SH-SY5Y (cell line): ENCODE measurements around the gene NXT2.

Source experiments
- GATA2 ChIP-seq: IDR thresholded peaks from 2 replicates; pipeline ENCODE4 v1.6.1; 2011; ENCODE audit warnings: mild to moderate bottlenecking, low read depth, low read length
- GATA3 ChIP-seq: IDR thresholded peaks from 2 replicates; pipeline ENCODE4 v1.6.1; 2011; ENCODE audit warnings: low read depth, mild to moderate bottlenecking, low read length, moderate library complexity

NXT2 gene

DNA sequence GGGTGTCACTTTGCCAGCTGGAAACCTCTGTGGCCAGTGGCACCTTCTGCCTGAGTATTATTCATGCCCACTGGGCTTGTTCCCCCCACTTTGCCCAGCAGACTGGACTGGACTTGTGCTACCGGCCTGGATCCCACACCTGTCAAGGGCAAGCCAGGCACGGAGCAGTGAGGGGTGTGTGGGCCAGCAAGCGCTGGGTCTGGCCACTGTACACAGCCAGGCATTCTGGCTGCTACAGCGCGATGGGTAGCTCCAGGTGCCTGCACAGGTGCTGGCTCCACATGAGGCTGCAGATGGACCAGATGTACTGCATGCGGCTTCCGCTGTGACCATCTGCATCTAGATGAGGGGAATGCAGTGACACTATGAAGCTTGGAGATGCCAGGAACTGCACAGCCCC lies 48.8 kb downstream of the NXT2 start:
- no peak for TF ChIP-seq GATA3
- no peak for TF ChIP-seq GATA2

DNA sequence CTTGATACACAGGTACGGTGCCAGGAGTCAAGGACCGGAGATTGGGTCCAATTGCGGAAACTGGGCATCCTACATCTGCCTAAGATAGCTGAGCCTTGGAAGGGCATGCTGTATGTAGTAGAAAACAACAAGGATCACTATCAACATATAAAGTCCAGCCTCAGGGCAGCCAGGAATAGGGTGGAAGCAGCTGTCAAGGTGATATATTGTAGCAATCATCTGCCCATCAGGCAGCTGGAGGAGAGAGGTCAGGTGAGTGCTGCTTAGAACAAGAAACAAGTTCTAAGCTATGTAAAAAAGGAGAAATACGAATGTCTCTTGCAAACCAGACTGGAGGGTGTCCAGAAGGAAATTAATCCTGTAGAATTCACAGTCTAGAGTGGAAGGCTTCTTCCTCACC lies 53.5 kb downstream of the NXT2 start:
- TF ChIP-seq GATA2: no peak
- TF ChIP-seq GATA3: no peak
